ENCODE data around the gene ALG2. TPM values are rescaled to one million over a fixed set of nuclear protein-coding genes. Genes with fewer than 3 reads are reported as not detected.
"Not testable (repeated sequence)": the region's sequence is repeated elsewhere in the genome, so short reads cannot be mapped to it uniquely, and the experiment has no call there.

Gene ALG2
- total and polyA plus RNA-seq, 10 donors, result 15.4 to 39.5 (median 26.0) TPM

- 39 to 61% (median 43%) methylated on average over 3 of the region's 3 CpGs for WGBS, 5 donors
- DNase-seq, result no peak
- Histone ChIP-seq H3K36me3 (peaks cover 0 to 19% (median 0%) of the 10 kb centered on the region in 6 donors), H3K9me3 (no peaks in the 10 kb centered on the region), H3K4me1 (peaks cover 0 to 15% (median 3%) of the 10 kb centered on the region in 6 donors), H3K27me3 (replicated peaks in 1 of 7) (no peaks in the 10 kb centered on the region), H3K27ac (no peak overlapping the region), H3K4me3 (no peak overlapping the region)
- intact Hi-C loops (cut with DNase I; ENCODE audit: low total_unique reads), result no loop called here
- TF ChIP-seq POLR2AphosphoS5 (IDR thresholded peaks at IDR 0.05) (no peak), POLR2A (IDR thresholded peaks at IDR 0.05) (no peak), CTCF (IDR thresholded peaks at IDR 0.05 in 8 of 11, conservative IDR thresholded peaks at IDR 0.05 in 3 of 11) (no peak)
Observed at GRCh38 chr9:99244344-99245260, 22.9 kb upstream of the ALG2 start.

- peaks cover 0 to 27% (median 0%) of the 10 kb centered on the region in 6 donors for H3K36me3 ChIP-seq
- intact Hi-C loops (cut with DNase I; ENCODE audit: low total_unique reads), result no loop called here
- DNase-seq, result no peak
- peaks cover 0 to 24% (median 7%) of the 10 kb centered on the region in 6 donors for H3K4me1 ChIP-seq
- WGBS, 5 donors, result 74 to 92% (median 81%) methylated on average over 7 of the region's 7 CpGs
- no peaks in the 10 kb centered on the region for H3K9me3 ChIP-seq
- H3K27me3 ChIP-seq (replicated peaks in 1 of 7), result no peaks in the 10 kb centered on the region
- no peak overlapping the region for H3K4me3 ChIP-seq
- H3K27ac ChIP-seq, result no peak overlapping the region
- TF ChIP-seq POLR2A (IDR thresholded peaks at IDR 0.05), result no peak
- no peak for TF ChIP-seq POLR2AphosphoS5 (IDR thresholded peaks at IDR 0.05)
- no peak for TF ChIP-seq CTCF (IDR thresholded peaks at IDR 0.05 in 8 of 11, conservative IDR thresholded peaks at IDR 0.05 in 3 of 11)
Observed at GRCh38 chr9:99241106-99241505, 19.4 kb upstream of the ALG2 start.

- no peaks in the 10 kb centered on the region for H3K9me3 ChIP-seq
- H3K36me3 ChIP-seq, result peaks cover 0 to 30% (median 0%) of the 10 kb centered on the region in 6 donors
- no peaks in the 10 kb centered on the region for H3K27me3 ChIP-seq (replicated peaks in 1 of 7)
- peaks cover 0 to 28% (median 18%) of the 10 kb centered on the region in 6 donors for H3K4me1 ChIP-seq
- no peak for DNase-seq
- H3K4me3 ChIP-seq, result no peak overlapping the region
- H3K27ac ChIP-seq, result peak overlapping the region in 3 of 8 donors; percentile 1 to 39 (median 21)
- intact Hi-C loops (cut with DNase I; ENCODE audit: low total_unique reads), result no loop called here
- TF ChIP-seq POLR2AphosphoS5 (IDR thresholded peaks at IDR 0.05) (no peak), POLR2A (IDR thresholded peaks at IDR 0.05) (no peak), CTCF (IDR thresholded peaks at IDR 0.05 in 8 of 11, conservative IDR thresholded peaks at IDR 0.05 in 3 of 11) (no peak)
- WGBS, 5 donors, result 59 to 74% (median 61%) methylated on average over 6 of the region's 6 CpGs
Observed at GRCh38 chr9:99239341-99240060, 17.8 kb upstream of the ALG2 start.

- Histone ChIP-seq H3K27me3 (replicated peaks in 1 of 7) (no peaks in the 10 kb centered on the region), H3K4me3 (no peak overlapping the region), H3K36me3 (peaks cover 0 to 37% (median 1%) of the 10 kb centered on the region in 6 donors), H3K27ac (no peak overlapping the region), H3K9me3 (no peaks in the 10 kb centered on the region), H3K4me1 (peaks cover 0 to 24% (median 18%) of the 10 kb centered on the region in 6 donors)
- intact Hi-C loops (cut with DNase I; ENCODE audit: low total_unique reads), result no loop called here
- no peak for TF ChIP-seq POLR2AphosphoS5 (IDR thresholded peaks at IDR 0.05)
- TF ChIP-seq POLR2A (IDR thresholded peaks at IDR 0.05), result no peak
- TF ChIP-seq CTCF (IDR thresholded peaks at IDR 0.05 in 8 of 11, conservative IDR thresholded peaks at IDR 0.05 in 3 of 11), result no peak
- no peak for DNase-seq
Observed at GRCh38 chr9:99238331-99238730, 16.6 kb upstream of the ALG2 start.

- not testable (repeated sequence) for H3K27ac ChIP-seq
Observed at GRCh38 chr9:99237849-99238248, 16.1 kb upstream of the ALG2 start.

More at GRCh38 chr9:99237849-99238248, 16.1 kb upstream of the ALG2 start:
- WGBS, 5 donors, result 89 to 97% (median 92%) methylated on average over 4 of the region's 4 CpGs
- H3K36me3 ChIP-seq, result peaks cover 0 to 42% (median 5%) of the 10 kb centered on the region in 6 donors
- H3K4me1 ChIP-seq, result peaks cover 0 to 24% (median 18%) of the 10 kb centered on the region in 6 donors
- DNase-seq; intact Hi-C loops (cut with DNase I; ENCODE audit: low total_unique reads); H3K4me3 ChIP-seq; H3K9me3 ChIP-seq; H3K27me3 ChIP-seq (replicated peaks in 1 of 7): not testable (repeated sequence)

All from spleen (tissue), 11 donors.